Activated naive CD4-positive, alpha-beta T cell treated with anti-CD3 and anti-CD28 coated beads, Interleukin-2, amount 10 ng/mL, durations not matched to agents 7 days and 5 days (primary cell): ENCODE results near the gene CACNB4.
"Not testable (repeated sequence)": the region's sequence is repeated elsewhere in the genome, so short reads cannot be mapped to it uniquely, and the experiment has no call there.

ENCODE experiments used
- CTCF ChIA-PET: fragments of 350-600 bp; sonication (Branson Sonifier 250); formaldehyde crosslinking; loops from one replicate; lab custom pipeline; 2021; ENCODE audit warnings: antibody characterized with exemption; lab: Charles Lee
- DNase-seq: peaks from one replicate; pipeline ENCODE4 v3.0.0-alpha.2; 2020
- H3K27ac Mint-ChIP-seq: one replicate; pipeline ENCODE4 v1.8.0; 2021; ENCODE audit warnings: mild to moderate bottlenecking, moderate library complexity, mixed read lengths
- H3K27me3 Mint-ChIP-seq: one replicate; pipeline ENCODE4 v1.8.0; 2021; ENCODE audit warnings: mild to moderate bottlenecking, mixed read lengths
- H3K36me3 Mint-ChIP-seq: one replicate; pipeline ENCODE4 v1.8.0; 2021; ENCODE audit warnings: mixed read lengths
- H3K4me1 Mint-ChIP-seq: one replicate; pipeline ENCODE4 v1.8.0; 2021; ENCODE audit warnings: mixed read lengths
- H3K4me3 Mint-ChIP-seq: one replicate; pipeline ENCODE4 v1.8.0; 2021; ENCODE audit warnings: mild to moderate bottlenecking, moderate library complexity, mixed read lengths
- H3K9me3 Mint-ChIP-seq: one replicate; pipeline ENCODE4 v1.8.0; 2021; ENCODE audit warnings: mixed read lengths

CACNB4 gene

DNA sequence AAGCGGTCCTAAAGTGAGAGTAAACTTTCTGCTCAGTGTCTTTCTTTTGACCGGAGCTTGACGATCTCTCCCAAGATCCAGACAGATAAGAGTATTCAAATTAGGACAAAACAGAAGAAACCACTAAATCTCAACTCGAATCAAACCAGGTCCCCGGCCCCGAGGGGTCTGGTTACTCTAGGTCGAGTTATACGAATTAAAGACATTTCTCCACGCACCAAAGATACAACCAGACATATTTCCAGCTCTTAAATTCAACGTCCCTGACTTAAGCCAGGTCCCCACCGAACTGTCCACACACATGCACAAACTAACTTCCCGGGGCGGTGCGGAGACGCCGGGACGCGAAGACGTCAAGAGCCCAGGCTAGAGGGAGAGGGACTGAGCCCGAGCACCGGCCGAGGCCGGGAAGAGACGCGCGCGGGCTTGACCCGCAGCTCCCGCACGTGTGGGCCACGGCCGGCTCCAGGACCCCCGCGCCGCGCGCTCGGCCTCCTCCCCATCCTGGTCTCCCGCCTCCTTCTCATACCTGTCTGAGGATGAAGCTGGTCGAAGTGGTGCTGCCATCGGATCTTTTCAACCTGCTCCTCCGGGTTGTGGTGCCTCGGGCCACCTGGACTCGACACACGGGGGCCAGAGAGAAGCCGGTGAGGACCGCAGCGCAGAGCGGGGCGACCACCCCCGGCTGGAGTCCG, 896 bp downstream of the CACNB4 start:
- H3K27ac Mint-ChIP-seq, result no peak overlapping the region
- H3K4me1 Mint-ChIP-seq, result peaks cover 15% of the 10 kb centered on the region
- CTCF ChIA-PET, result no interaction called here
- peaks cover 67% of the 10 kb centered on the region for H3K27me3 Mint-ChIP-seq
- peak overlapping the region; percentile 48 for H3K4me3 Mint-ChIP-seq
- H3K9me3 Mint-ChIP-seq, result no peaks in the 10 kb centered on the region
- H3K36me3 Mint-ChIP-seq, result no peaks in the 10 kb centered on the region
- no peak for DNase-seq

DNA sequence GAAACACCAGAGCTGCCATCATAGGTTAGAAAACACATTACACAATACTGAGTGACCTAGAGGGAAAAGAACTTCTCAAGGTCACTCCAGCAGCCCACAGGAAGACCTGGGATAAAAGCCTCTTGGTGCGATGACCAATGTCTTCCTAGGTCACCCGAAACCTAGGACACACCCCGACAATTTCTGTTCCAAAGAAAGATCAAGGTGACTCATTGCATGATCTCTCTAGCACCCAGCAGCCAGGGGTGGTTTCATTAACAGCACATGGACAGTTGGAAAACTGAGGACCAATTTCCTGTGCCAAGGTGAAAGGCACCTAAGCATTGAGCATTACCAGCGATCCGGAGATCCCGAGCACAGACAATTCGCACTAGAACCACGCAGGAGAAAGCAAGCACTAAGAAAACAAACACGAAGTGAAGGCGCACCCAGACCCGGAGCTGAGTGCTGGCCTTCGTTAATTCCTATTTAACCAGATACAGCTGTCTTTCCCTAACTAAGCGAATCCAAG, 1.5 kb downstream of the CACNB4 start:
- CTCF ChIA-PET, result no interaction called here
- H3K4me3 Mint-ChIP-seq, result peak overlapping the region; percentile 48
- H3K27me3 Mint-ChIP-seq, result peaks cover 65% of the 10 kb centered on the region
- no peak overlapping the region for H3K27ac Mint-ChIP-seq
- H3K36me3 Mint-ChIP-seq, result no peaks in the 10 kb centered on the region
- no peaks in the 10 kb centered on the region for H3K9me3 Mint-ChIP-seq
- H3K4me1 Mint-ChIP-seq, result peaks cover 15% of the 10 kb centered on the region
- no peak for DNase-seq

DNA sequence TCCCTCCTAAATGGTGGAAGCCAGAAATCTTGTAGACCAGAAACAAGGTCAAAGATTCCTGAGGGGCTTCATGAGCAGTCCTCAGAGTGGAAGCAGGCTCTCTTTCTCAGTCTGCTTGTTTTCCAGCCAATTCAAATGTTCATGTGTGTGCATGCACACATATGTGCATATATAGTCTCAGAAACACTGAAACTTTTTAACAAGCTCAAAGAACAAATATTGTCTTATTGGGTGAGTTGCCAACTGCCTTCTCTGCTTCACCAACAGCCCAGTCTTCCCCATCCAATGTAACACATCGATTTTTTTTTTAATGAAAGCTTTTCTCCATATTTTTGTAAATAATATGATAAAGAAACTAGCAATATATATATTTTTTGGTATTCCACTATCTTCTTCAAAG, 3.7 kb downstream of the CACNB4 start:
- CTCF ChIA-PET, result no interaction called here
- Mint-ChIP-seq H3K4me3 (no peak overlapping the region), H3K27me3 (peaks cover 52% of the 10 kb centered on the region), H3K27ac (no peak overlapping the region), H3K9me3 (no peaks in the 10 kb centered on the region), H3K4me1 (peaks cover 15% of the 10 kb centered on the region), H3K36me3 (no peaks in the 10 kb centered on the region)
- DNase-seq, result no peak

DNA sequence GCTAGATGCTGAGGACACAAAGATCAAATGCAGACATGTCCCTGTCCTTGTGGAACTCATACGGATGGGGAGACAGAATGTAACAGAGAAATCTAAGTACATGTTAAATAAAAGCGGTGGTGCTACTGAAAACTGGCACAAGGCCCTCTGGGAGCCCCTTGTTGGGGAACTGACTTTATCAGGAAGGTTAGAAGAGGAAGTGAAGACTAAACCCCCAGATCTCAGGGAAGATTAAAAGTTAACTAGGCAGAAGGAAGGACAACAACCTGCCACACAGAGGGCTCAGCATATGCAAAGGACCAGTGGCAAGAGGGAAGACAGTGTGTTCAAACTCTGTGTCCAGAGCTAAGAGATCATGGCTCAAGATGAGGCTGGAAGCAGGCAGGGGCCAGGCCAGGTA, 4.8 kb downstream of the CACNB4 start:
- Mint-ChIP-seq H3K36me3 (no peaks in the 10 kb centered on the region), H3K27me3 (peaks cover 53% of the 10 kb centered on the region), H3K9me3 (no peaks in the 10 kb centered on the region), H3K27ac (no peak overlapping the region), H3K4me1 (peaks cover 10% of the 10 kb centered on the region), H3K4me3 (no peak overlapping the region)
- CTCF ChIA-PET, result no interaction called here
- no peak for DNase-seq

DNA sequence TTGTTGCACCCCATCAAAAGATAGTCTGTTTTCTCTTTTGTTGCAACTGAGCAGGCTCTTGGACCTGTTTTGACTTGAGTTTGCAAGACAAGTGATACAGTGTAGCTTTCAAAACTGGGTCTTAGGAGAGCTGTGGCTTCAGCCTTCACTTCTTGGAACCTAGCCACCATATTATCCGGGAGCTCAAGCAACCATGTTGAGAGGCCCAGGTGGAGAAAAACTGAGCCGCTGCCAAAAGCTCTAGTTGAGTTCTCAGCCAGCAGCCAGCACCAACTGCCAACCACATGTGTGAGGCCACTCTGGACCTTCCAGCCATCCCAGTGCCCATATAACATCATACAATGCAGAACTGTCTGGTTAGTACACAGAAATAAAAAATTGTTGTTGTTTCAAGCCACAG, 5.4 kb downstream of the CACNB4 start:
- no peaks in the 10 kb centered on the region for H3K36me3 Mint-ChIP-seq
- CTCF ChIA-PET, result no interaction called here
- no peaks in the 10 kb centered on the region for H3K9me3 Mint-ChIP-seq
- peaks cover 10% of the 10 kb centered on the region for H3K4me1 Mint-ChIP-seq
- no peak overlapping the region for H3K27ac Mint-ChIP-seq
- no peak overlapping the region for H3K4me3 Mint-ChIP-seq
- no peak for DNase-seq
- H3K27me3 Mint-ChIP-seq, result peaks cover 48% of the 10 kb centered on the region

DNA sequence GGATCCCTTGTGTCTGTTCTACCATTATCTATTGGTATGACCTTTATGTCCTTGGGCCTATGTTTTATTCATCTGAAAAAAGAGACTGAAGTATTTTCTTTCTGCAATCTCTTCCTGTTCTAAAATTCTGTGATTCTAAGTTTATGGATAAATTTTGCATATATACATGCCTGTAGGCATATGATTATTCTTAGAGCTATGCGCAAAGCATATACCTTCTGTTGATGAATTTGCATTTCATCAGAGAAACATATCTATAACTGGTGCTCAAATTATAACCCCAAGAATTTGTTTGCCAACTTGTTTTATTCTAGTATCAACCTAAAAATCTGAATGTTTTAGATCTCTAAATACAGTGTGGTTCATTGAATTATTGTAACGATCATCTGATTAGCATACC, 6.7 kb downstream of the CACNB4 start:
- Mint-ChIP-seq H3K27ac (no peak overlapping the region), H3K9me3 (no peaks in the 10 kb centered on the region), H3K4me3 (no peak overlapping the region), H3K36me3 (no peaks in the 10 kb centered on the region), H3K27me3 (peaks cover 34% of the 10 kb centered on the region), H3K4me1 (peaks cover under 1% of the 10 kb centered on the region)
- CTCF ChIA-PET, result no interaction called here
- no peak for DNase-seq

DNA sequence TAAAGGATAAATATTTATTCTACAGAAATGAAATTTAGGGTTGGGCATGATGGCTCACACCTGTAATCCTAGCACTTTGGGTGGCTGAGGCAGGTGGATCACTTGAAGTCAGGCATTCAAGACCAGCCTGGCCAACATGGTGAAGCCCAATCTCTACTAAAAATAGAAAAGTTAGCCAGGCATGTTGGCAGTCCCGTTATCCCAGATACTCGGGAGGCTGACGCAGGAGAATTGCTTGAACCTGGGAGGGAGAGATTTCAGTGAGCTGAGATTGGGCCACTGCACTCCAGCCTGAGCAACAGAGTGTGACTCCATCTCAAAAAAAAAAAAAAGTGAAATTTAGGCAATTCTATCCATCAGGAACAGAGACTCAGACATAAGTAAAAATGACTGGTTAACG, 8.1 kb downstream of the CACNB4 start:
- H3K9me3 Mint-ChIP-seq, H3K27ac Mint-ChIP-seq, CTCF ChIA-PET, DNase-seq, H3K4me1 Mint-ChIP-seq, H3K4me3 Mint-ChIP-seq, H3K36me3 Mint-ChIP-seq: not testable (repeated sequence)
- H3K27me3 Mint-ChIP-seq, result peaks cover 28% of the 10 kb centered on the region

DNA sequence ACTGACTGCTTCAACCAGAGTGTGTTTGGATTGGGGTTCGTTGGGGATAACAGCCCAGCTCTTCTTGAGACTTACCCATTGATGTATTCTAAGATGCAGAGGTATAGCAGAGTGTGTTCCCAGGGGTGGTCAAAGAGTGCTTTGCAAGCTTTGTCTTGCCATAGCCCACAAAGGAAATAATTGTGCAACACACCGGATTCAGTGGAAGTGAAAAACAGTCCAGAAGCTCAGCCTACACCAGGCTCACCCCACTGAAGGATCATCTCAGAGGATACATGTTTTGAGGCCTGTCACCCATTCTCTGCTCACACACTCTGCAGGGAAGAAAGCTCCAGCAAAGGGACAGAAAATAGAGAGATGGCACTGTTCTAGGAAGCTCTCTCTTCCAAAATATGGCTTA, 9.6 kb downstream of the CACNB4 start:
- no peaks in the 10 kb centered on the region for H3K36me3 Mint-ChIP-seq
- peaks cover 19% of the 10 kb centered on the region for H3K27me3 Mint-ChIP-seq
- no peaks in the 10 kb centered on the region for H3K4me1 Mint-ChIP-seq
- H3K27ac Mint-ChIP-seq, result no peak overlapping the region
- H3K9me3 Mint-ChIP-seq, result no peaks in the 10 kb centered on the region
- DNase-seq, result no peak
- CTCF ChIA-PET, result interaction anchor here (0.7 kb wide), 1 partner anchor 547 kb away, joined by 3 read pairs; no protein-coding TSS in a partner anchor
- no peak overlapping the region for H3K4me3 Mint-ChIP-seq

DNA sequence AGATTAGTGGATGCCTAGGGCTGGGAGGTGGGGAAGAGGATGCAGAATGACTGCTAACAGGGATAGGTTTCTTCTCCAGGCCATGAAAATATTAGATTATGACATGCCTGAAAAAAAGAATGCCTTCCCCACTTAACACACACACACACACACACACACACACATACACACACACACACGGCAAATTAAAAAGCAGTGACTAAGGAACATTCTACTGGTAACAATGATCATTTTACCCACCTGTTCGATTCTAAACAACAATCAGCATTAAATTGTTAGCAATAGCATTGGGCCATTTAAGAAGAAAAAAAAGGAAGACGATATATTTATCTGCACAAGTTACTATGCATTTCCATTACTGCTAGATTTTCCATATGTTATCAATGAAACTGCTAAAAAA, 10.8 kb downstream of the CACNB4 start:
- Mint-ChIP-seq H3K27me3 (peaks cover 12% of the 10 kb centered on the region), H3K9me3 (no peaks in the 10 kb centered on the region), H3K36me3 (no peaks in the 10 kb centered on the region), H3K4me3 (no peak overlapping the region), H3K27ac (no peak overlapping the region), H3K4me1 (no peaks in the 10 kb centered on the region)
- no peak for DNase-seq
- CTCF ChIA-PET, result no interaction called here

DNA sequence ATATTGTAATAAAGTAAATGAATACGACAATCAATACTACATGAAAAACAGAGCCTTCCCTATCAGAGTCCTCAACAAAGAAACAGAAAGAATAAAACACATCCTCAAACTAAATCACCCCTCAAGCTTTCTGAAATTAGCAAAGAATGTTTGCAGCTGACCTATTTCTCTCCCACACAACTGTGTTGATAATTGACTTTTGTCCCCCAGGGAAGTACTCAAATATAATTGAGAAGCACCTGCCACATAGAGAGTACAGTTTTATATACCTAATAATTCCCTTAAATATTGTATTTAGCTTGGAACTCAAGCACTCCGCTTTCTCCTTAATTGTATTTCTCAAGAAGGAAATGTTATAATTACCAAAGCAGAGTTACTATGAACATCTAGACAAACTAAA, 12.6 kb downstream of the CACNB4 start:
- Mint-ChIP-seq H3K27ac (no peak overlapping the region), H3K9me3 (no peaks in the 10 kb centered on the region), H3K27me3 (peaks cover 12% of the 10 kb centered on the region), H3K36me3 (no peaks in the 10 kb centered on the region), H3K4me3 (no peak overlapping the region), H3K4me1 (no peaks in the 10 kb centered on the region)
- DNase-seq, result no peak
- CTCF ChIA-PET, result no interaction called here

DNA sequence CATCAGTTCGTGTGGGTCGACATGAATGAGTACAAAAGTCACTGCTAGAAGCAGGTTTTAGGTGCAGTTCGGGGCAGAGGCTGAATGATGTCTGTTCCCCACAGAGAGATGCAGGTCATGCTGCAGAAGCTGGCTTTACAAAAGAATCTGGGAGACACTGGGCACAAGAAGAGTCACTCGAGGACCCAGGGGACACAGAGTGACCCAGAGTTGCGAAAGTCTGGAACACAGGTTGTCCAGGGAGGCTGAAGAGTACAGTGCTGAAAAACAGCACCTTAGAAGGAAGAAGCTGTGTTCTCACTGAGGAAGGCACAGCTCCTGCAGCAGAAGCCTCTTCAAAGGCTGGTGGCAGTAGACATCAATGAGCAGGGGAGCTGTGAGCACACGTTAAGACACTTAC, 14.8 kb downstream of the CACNB4 start:
- Mint-ChIP-seq H3K36me3 (no peaks in the 10 kb centered on the region), H3K9me3 (no peaks in the 10 kb centered on the region), H3K27ac (no peak overlapping the region), H3K4me1 (no peaks in the 10 kb centered on the region), H3K4me3 (no peak overlapping the region), H3K27me3 (peaks cover 1% of the 10 kb centered on the region)
- no peak for DNase-seq
- CTCF ChIA-PET, result interaction anchor here (0.6 kb wide), 1 partner anchor 48 kb away, joined by 3 read pairs; no protein-coding TSS in a partner anchor

DNA sequence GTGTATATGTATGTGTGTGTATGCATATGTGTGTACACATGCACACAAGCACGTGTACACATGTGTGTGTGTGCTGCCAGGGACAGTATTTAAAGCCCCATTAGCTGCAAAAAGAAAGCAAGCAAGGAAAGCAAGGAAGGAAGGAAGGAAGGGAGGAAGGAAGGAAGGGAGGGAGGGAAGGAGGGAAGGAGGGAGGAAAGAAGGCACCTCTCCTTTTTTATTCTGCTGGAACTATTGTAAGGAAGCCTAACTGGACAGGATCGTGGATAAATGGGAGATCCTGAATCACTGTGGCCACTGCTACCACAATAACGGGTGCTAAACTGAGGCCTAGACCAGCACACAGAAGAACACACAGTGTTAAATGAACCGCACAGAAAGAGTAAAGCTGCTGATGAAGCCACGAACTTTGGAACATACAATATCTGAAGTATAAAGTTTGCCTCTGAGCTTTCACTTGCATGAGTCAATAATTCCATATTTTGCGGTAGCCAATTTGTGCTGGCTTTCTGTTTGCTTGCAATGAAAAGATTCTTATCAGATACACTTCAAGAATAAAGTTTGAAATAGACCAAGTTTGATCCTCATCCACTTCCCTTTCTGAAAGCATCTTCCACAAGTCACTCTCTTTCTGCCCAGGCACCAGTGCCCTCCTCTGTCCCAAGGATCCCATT, 15.5 kb downstream of the CACNB4 start:
- Mint-ChIP-seq H3K9me3 (no peaks in the 10 kb centered on the region), H3K27ac (no peak overlapping the region), H3K4me1 (no peaks in the 10 kb centered on the region), H3K27me3 (no peaks in the 10 kb centered on the region), H3K36me3 (no peaks in the 10 kb centered on the region), H3K4me3 (no peak overlapping the region)
- DNase-seq, result no peak
- CTCF ChIA-PET, result no interaction called here

DNA sequence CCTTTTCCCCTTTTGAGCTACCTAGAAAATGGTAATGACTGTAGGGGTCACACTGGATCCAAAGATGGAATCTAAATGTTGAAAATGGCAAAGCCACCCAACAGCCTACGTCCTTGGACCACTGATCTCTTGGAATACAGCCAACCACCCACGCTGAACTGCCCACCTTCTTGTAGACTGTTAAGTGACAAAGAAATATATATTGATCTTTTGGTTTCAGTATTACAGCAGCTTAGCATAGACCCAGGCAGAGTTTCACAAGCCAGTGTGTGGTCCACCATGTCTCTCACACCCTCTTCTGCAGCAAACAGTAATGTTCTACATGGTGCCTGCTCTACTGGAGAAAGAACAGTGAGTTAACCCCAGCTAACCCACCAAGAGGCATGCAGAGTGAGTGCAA, 20.2 kb downstream of the CACNB4 start:
- peaks cover 3% of the 10 kb centered on the region for H3K27me3 Mint-ChIP-seq
- no peaks in the 10 kb centered on the region for H3K9me3 Mint-ChIP-seq
- no peak overlapping the region for H3K4me3 Mint-ChIP-seq
- H3K36me3 Mint-ChIP-seq, result no peaks in the 10 kb centered on the region
- DNase-seq, result no peak
- H3K27ac Mint-ChIP-seq, result no peak overlapping the region
- CTCF ChIA-PET, result no interaction called here
- no peaks in the 10 kb centered on the region for H3K4me1 Mint-ChIP-seq

DNA sequence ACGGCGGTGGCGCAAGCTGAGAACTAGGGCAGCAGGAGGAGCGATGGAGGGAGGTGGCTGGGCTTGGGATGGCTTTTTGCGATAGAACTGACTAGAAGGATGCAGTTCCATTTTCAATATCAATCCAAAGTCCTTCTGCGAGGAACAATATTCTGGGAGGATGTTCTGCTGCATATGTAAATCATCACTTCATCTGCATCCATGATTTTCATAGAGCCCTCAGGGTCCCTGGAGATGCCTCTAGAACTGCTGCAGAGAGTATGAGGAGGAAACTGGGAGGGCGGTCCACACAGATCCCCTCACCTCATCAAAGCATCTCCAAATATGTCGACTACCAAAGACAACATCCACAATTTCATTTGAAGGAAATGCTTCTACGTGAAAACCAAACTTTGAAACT, 20.8 kb downstream of the CACNB4 start:
- Mint-ChIP-seq H3K36me3 (no peaks in the 10 kb centered on the region), H3K4me1 (no peaks in the 10 kb centered on the region), H3K4me3 (no peak overlapping the region), H3K9me3 (no peaks in the 10 kb centered on the region), H3K27ac (no peak overlapping the region), H3K27me3 (peaks cover 3% of the 10 kb centered on the region)
- no peak for DNase-seq
- CTCF ChIA-PET, result no interaction called here

DNA sequence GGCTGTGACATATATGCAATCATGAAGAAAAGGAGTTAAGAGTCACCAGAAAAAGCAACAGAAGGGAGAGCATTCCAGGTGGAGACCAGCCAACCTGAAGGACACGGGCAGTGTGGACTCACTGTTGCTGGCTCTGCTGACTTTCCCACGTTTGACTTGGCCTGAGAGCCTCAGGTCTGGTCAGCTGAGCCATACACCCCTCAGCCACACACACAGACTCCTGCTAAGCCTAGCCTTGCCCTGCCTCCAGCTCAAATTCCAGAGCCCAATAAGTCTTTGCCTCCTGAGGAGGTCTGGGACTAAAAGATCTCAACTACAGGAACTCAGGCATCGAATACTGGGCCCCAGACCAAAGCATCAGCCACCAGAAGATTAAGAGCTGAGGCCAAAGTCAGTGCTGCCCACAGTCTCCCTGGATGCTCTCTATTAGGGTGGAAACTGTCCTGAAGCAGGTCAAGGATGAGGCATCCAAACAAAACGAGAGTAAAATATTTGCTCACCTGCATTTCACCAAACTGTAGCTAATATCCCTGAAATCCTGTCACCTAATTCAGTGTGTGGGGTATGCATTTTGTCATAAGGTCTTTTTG, 23.3 kb downstream of the CACNB4 start:
- H3K4me3 Mint-ChIP-seq, result no peak overlapping the region
- H3K27ac Mint-ChIP-seq, result no peak overlapping the region
- CTCF ChIA-PET, result no interaction called here
- peaks cover 3% of the 10 kb centered on the region for H3K27me3 Mint-ChIP-seq
- no peaks in the 10 kb centered on the region for H3K4me1 Mint-ChIP-seq
- no peaks in the 10 kb centered on the region for H3K36me3 Mint-ChIP-seq
- H3K9me3 Mint-ChIP-seq, result no peaks in the 10 kb centered on the region
- DNase-seq, result no peak
